Transverse colon (tissue), 4 donors: ENCODE data around the gene AKAP13. TPM values are rescaled to one million over a fixed set of nuclear protein-coding genes. Genes with fewer than 3 reads are reported as not detected.

ENCODE experiments used
- DNase-seq: peaks from one replicate; pipeline ENCODE4 v3.0.0-alpha.2; 2019
- H3K27ac ChIP-seq, 4 donors: fragments of 200-600 bp; sonication (generic); 2 replicates each; pipeline ENCODE4 v1.5.1; 2016 to 2018; ENCODE audit warnings: inconsistent platforms in 4 of 4
- H3K27me3 ChIP-seq: fragments of 200-600 bp; sonication (generic); 2 replicates; pipeline ENCODE4 v1.5.1; 2017; ENCODE audit warnings: inconsistent platforms
- H3K36me3 ChIP-seq, 4 donors: fragments of 200-600 bp; sonication (generic); 2 replicates each; pipeline ENCODE4 v1.5.1; 2017 to 2019; ENCODE audit warnings: inconsistent platforms in 4 of 4
- H3K4me1 ChIP-seq, 4 donors: fragments of 200-600 bp; sonication (generic); 2 replicates each; pipeline ENCODE4 v1.5.1; 2017 to 2020; ENCODE audit warnings: inconsistent platforms in 4 of 4
- H3K4me3 ChIP-seq, 4 donors: fragments of 200-600 bp; sonication (generic); 1 replicate in 1 of 4; 2 replicates in 3 of 4; pipeline versions ENCODE4 v1.5.1 to v1.6.1; 2017 to 2019; ENCODE audit warnings: inconsistent platforms in 4 of 4
- H3K9me3 ChIP-seq, 2 donors: fragments of 200-600 bp; sonication (generic); 2 replicates each; pipeline ENCODE4 v1.5.1; 2017 to 2019; ENCODE audit warnings: inconsistent platforms in 2 of 2
- EP300 ChIP-seq: sonication (generic); formaldehyde crosslinking; IDR thresholded peaks from one replicate; pipeline ENCODE4 v1.6.1; 2017; ENCODE audit warnings: antibody characterized with exemption, low read depth
- POLR2A ChIP-seq: fragments of 450-650 bp; IDR thresholded peaks from one replicate; pipeline ENCODE4 v1.6.1; 2016; ENCODE audit warnings: antibody characterized with exemption, mild to moderate bottlenecking, moderate library complexity
- POLR2AphosphoS5 ChIP-seq, 3 donors: sonication (generic); formaldehyde crosslinking; IDR thresholded peaks; one replicate each; pipeline ENCODE4 v1.6.1; 2016; ENCODE audit warnings: antibody characterized with exemption in 3 of 3
- WGBS, 2 donors: methylation state at CpG; one replicate each; pipeline ENCODE4 v1.1.5; 2018; ENCODE audit warnings: low coverage in 1 of 2; 5-methylcytosine and 5-hydroxymethylcytosine counted together
- in situ Hi-C, 4 donors: fragments of 200-750 bp; cut with MboI; loops; one replicate each; pipeline versions ENCODE4 v1.15.0 to v1.15.1; 2017; ENCODE audit warnings: low sequenced_read_pairs in 3 of 4, low pct_ligation_motif_present in 1 of 4, low pct_unique_long_range_greater_than_20kb in 1 of 4
- intact Hi-C: fragments of 100-400 bp; cut with DNase I; formaldehyde crosslinking; loops from one replicate; pipeline ENCODE4 v1.15.1; 2023; ENCODE audit warnings: low total_unique reads
- total RNA-seq, 4 donors: library from RNA; depleted of rRNA; stranded (reverse); fragments of >200 nt; gene quantifications; one replicate each; pipeline ENCODE4 v1.1.0, GENCODE V29; 2016
- TF ChIP-seq, protein P1 (sequence below), 5 experiments: fragments of 200-600 bp in 3 of 5; fragments of 450-650 bp in 2 of 5; sonication (generic) in 3 of 5; IDR thresholded peaks; 1 replicate in 2 of 5; 2 replicates in 3 of 5; pipeline ENCODE4 v1.5.1; 2016 to 2017; ENCODE audit warnings: antibody characterized with exemption in 5 of 5, inconsistent platforms in 3 of 5, mild to moderate bottlenecking in 2 of 5, moderate library complexity in 1 of 5

AKAP13 gene
- total RNA-seq, 4 donors from 2014 or later: 206 to 291 (median 214) TPM

DNA sequence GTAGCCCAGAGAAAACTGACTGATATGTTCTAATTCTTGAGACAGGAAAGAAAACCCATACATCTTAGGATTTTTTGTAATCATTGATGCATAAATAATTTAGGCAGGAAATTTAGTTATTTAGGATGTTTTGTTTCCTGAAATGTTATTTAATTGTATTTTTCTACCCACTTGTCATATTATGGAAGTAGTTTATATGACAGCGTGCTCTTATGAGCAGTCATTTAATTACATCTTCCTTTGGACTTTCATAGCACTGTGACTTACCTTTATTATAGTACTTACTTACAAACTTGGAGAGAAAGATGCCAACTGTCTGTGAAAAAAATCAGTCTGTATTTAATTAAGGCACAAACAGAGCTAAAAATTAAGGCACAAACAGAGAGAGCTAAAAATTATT is 65.0 kb downstream of the AKAP13 start:
- no peak for DNase-seq
- Histone ChIP-seq H3K27ac (peak overlapping the region; percentile 61 to 71 (median 68)), H3K4me1 (peaks cover 20 to 48% (median 33%) of the 10 kb centered on the region in 4 donors), H3K27me3 (no peaks in the 10 kb centered on the region), H3K9me3 (peaks cover 7 to 8% of the 10 kb centered on the region in 2 donors), H3K4me3 (no peak overlapping the region), H3K36me3 (no peaks in the 10 kb centered on the region)
- 60 to 80% methylated on average over 1 of the region's 1 CpG for WGBS, 2 donors
- intact Hi-C loops: no loop called here
- in situ Hi-C loops: no loop called here
- no peak for TF ChIP-seq EP300
- TF ChIP-seq, protein P1, sequence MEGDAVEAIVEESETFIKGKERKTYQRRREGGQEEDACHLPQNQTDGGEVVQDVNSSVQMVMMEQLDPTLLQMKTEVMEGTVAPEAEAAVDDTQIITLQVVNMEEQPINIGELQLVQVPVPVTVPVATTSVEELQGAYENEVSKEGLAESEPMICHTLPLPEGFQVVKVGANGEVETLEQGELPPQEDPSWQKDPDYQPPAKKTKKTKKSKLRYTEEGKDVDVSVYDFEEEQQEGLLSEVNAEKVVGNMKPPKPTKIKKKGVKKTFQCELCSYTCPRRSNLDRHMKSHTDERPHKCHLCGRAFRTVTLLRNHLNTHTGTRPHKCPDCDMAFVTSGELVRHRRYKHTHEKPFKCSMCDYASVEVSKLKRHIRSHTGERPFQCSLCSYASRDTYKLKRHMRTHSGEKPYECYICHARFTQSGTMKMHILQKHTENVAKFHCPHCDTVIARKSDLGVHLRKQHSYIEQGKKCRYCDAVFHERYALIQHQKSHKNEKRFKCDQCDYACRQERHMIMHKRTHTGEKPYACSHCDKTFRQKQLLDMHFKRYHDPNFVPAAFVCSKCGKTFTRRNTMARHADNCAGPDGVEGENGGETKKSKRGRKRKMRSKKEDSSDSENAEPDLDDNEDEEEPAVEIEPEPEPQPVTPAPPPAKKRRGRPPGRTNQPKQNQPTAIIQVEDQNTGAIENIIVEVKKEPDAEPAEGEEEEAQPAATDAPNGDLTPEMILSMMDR (IDR thresholded peaks at IDR 0.05): no peak
- TF ChIP-seq POLR2AphosphoS5 (IDR thresholded peaks at IDR 0.05): no peak
- TF ChIP-seq POLR2A: no peak

DNA sequence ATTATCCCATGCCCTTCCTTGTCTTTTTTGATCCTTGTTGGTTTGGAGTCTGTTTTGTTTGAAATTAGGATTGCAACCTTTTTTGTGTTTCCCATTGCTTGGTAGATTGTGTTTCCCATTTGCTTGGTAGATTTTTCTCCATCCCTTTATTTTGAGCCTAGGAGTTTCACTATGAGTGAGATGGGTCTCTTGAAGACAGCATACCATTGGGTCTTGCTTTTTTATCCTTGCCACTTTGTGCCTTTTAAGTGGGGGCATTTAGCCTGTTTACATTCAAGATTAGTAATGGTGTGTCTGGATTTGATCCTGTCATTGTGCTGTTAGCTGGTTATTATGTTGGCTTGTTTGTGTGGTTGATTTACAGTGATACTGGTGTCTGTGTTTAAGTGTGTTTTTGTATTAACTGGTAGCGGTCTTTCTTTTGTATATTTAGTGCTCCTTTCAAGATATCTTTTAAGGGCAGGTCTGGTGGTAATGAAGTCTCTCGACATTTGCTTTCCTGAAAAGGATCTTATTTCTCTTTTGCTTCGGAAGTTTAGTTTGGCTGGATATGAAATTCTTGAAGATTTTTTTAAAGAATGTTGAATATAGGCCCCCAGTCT is 70.8 kb downstream of the AKAP13 start:
- H3K4me1 ChIP-seq: peaks cover 0 to 24% (median 7%) of the 10 kb centered on the region in 4 donors
- in situ Hi-C loops: no loop called here
- no peaks in the 10 kb centered on the region for H3K27me3 ChIP-seq
- H3K36me3 ChIP-seq: no peaks in the 10 kb centered on the region
- no peak for DNase-seq
- no peak overlapping the region for H3K4me3 ChIP-seq
- peaks cover 17 to 19% of the 10 kb centered on the region in 2 donors for H3K9me3 ChIP-seq
- 96 to 97% methylated on average over 3 of the region's 3 CpGs for WGBS, 2 donors
- no peak overlapping the region for H3K27ac ChIP-seq
- intact Hi-C loops: no loop called here
- TF ChIP-seq POLR2A: no peak

DNA sequence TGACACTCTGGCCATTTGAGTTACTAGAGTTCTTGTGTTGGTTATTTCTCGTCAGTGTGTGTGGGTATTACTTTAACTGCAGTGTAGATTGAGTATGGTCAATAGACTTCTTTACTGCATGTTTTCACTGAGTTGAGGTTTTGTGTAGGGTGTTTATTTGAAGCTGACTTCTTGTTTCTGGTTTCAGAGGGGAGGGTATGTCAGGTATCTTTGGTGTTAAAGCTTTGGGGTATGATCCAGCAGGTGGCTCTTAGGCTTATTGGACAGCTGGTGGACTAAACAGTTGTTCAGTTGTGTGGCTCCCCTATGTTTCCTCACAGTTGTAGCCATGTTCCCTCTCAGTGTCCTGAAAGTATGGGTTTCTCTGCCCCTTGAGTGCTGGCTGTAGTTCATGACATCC is 72.0 kb downstream of the AKAP13 start:
- DNase-seq: no peak
- intact Hi-C loops (no loop called here), in situ Hi-C loops (no loop called here)
- no peak for TF ChIP-seq EP300
- TF ChIP-seq POLR2A: no peak
- no peak for TF ChIP-seq POLR2AphosphoS5 (IDR thresholded peaks at IDR 0.05)
- TF ChIP-seq, protein P1 (IDR thresholded peaks at IDR 0.05): no peak
- Histone ChIP-seq H3K27ac (no peak overlapping the region), H3K9me3 (peaks cover 17 to 19% of the 10 kb centered on the region in 2 donors), H3K4me1 (peaks cover 0 to 36% (median 9%) of the 10 kb centered on the region in 4 donors), H3K4me3 (no peak overlapping the region), H3K36me3 (no peaks in the 10 kb centered on the region), H3K27me3 (no peaks in the 10 kb centered on the region)
- WGBS, 2 donors: 89% methylated on average over 1 of the region's 1 CpG; no CpG with 5 or more reads in 1 of the 2 donors

DNA sequence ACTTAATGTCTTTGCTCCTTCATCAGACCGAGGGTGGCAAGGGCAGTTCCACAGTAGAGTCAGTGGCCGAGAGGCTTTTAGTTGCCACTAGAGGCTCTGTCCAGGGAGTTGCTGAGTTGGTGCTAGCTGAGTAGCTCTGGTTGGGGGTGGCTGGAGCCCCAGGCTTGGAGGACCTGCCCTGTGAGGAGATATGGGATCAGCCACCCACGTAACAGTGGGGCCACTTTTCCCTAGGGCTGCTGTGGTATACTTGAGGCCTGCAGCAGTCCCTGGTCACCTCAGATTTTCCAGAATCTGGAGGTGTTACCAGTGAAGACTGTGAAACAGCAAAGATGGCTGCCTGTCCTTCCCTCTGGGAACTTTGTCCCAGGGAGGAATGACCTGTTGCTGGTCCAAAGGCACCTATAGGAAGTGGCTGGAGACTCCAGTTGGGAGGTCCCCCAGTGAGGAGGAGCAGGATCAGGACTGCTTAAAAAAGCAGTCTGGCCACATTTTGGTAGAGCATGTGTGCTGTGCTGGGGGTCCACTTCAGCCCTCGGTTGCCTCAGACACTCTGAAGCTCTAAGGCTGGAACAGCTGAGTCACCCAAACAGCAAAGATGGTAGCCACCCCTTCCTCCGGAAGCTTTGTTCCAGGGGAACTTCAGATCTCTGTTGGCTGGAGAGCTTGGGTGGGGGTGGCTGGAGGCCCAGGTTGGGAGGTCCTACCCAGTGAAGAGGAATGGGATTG is 72.9 kb downstream of the AKAP13 start:
- H3K9me3 ChIP-seq: peaks cover 17 to 19% of the 10 kb centered on the region in 2 donors
- H3K27ac ChIP-seq: peak overlapping the region in 1 of 4 donors; percentile 56
- no peak for DNase-seq
- H3K4me1 ChIP-seq: peaks cover 0 to 43% (median 11%) of the 10 kb centered on the region in 4 donors
- in situ Hi-C loops: no loop called here
- no peak overlapping the region for H3K4me3 ChIP-seq
- intact Hi-C loops: no loop called here
- no peak for TF ChIP-seq EP300
- 95% methylated on average over 5 of the region's 5 CpGs; no CpG with 5 or more reads in 1 of the 2 donors for WGBS, 2 donors
- no peaks in the 10 kb centered on the region for H3K27me3 ChIP-seq
- no peaks in the 10 kb centered on the region for H3K36me3 ChIP-seq

DNA sequence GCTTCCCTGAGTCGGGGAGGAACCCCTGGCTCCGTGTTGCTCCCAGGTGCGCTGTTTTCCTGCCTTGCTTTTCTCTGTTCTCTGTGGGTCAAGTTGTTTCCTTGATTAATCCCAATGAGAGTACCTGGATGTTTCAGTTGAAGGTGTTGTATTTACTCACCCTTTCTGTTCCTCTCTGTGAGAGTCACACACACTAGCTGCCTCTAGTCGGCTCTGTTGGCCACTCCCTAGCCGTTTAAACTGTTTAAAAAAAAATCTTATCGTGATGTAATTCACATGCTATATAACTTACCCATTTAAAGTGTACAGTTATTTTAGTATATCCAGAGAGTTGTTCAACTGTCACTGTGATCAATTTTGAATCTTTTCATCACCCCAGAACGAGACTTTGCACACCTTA is 74.0 kb downstream of the AKAP13 start:
- no peak for DNase-seq
- 42 to 59% methylated on average over 6 to 7 of the region's 7 CpGs for WGBS, 2 donors
- intact Hi-C loops: no loop called here
- Histone ChIP-seq H3K4me3 (no peak overlapping the region), H3K27ac (peak overlapping the region; percentile 35 to 66 (median 54)), H3K27me3 (no peaks in the 10 kb centered on the region), H3K4me1 (peaks cover 0 to 53% (median 11%) of the 10 kb centered on the region in 4 donors), H3K36me3 (no peaks in the 10 kb centered on the region), H3K9me3 (peaks cover 17 to 19% of the 10 kb centered on the region in 2 donors)
- in situ Hi-C loops: no loop called here
- no peak for TF ChIP-seq EP300
